ENCODE results near the gene SF1.
"Not testable (repeated sequence)": the region's sequence is repeated elsewhere in the genome, so short reads cannot be mapped to it uniquely, and the experiment has no call there.

SF1 gene, protein sequence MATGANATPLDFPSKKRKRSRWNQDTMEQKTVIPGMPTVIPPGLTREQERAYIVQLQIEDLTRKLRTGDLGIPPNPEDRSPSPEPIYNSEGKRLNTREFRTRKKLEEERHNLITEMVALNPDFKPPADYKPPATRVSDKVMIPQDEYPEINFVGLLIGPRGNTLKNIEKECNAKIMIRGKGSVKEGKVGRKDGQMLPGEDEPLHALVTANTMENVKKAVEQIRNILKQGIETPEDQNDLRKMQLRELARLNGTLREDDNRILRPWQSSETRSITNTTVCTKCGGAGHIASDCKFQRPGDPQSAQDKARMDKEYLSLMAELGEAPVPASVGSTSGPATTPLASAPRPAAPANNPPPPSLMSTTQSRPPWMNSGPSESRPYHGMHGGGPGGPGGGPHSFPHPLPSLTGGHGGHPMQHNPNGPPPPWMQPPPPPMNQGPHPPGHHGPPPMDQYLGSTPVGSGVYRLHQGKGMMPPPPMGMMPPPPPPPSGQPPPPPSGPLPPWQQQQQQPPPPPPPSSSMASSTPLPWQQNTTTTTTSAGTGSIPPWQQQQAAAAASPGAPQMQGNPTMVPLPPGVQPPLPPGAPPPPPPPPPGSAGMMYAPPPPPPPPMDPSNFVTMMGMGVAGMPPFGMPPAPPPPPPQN

DNA sequence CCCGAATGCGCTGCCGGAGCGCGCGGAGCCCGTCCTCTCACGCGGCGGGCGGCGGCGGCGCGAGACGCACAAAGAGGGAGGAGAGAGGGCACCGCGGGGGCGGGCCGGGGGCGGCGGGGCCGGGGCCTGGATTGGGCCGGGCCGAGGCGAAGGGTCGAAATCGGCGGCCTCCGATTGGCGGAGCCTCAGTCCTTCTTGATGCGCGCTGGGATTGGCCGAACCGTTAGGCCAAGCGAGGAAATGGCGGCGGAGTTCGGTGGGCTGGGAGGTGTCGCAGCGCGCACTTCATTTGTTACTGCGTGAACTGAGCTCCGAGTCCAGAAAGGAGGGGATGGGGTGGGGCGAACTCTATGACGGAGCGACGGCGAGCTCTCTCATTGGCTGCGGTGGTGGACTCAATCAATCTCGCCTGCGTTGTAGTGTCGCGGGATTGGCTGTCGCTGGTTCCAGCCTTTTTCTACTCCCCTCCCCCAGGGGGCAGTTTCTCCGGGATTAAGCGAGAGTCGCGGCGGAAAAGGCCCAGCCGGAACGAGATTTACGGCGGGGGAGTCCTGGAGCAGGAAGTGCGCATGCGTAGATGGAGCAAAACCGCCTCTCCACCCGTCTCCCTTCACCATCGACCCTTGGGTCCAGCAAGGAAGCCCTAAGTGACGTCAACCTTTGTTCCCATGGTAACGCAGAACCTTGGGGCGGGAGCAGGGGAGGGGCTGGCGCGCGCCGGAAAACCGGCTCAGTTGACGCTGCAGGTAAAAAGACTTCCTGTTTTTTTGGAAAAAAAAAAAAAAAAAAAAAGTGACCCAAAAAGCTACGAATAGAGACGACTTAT lies at the start of gene SF1:
Gene SF1 (minus strand): TSS at position 70 of the 826 bp plus-strand sequence. CDS start 150 bp downstream, outside the sequence.
- DNase-seq: peak; percentile 100

DNA sequence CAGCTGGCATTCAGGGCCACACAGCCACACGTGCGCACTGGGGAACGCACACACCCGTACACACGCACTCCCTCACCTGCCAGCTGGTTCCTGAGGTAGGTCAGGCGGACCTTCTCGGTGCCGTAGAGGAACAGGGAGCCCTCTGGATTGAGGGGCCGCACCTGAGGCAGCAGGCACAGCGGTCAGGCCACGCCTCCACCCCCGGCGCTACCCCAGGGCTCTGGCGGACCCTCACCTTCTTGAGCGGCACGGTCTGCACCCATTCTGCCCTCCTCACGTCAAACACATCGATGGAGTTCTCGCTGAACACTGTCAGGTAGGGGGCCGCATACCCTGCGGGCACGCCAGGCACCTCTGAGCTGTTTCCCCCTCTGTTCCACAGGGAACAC lies 49.1 kb upstream of the SF1 start:
- no peak for DNase-seq

DNA sequence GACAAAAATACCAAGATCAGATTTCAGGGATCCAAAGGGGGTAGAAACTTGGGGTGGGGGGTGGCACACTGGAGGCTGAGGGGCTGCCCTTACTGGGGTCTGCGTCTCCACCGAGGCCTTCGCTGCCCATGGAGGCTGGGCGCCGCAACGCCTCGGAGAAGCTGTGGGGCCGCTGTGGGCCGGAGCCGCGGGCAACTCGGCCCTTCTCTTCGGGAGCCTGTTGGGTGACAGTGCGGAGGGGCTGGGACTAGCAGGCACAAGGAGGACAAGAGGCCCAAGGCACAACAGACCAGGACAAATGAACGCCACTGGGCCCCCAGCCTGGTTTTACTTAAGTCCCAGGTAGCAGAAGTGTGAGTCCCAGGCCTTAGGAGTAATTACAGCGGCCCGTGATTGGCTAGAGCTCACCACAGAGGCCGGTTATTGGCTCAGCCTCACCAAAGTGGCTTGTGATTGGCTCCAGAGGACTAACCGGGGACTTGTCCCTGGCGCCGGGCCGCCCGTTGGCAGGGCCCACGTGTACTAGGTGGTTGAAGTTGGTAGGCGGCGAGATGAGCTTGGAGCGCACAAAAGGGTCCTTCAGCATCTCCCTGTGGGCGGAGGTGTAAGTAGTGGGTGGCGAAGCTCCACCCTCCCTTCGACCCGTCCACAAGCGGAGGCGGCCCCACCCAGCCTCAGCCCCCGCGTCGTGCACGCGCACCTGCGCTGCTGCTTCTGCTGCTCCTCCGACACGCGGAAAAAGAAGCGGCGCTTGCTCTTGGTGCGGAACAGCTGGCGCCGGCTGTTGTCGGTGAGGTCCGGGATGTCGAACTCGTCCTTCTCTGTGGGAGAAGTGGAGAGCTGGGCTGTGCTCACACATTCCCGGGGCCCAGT lies 48.5 kb upstream of the SF1 start:
- DNase-seq: no peak

DNA sequence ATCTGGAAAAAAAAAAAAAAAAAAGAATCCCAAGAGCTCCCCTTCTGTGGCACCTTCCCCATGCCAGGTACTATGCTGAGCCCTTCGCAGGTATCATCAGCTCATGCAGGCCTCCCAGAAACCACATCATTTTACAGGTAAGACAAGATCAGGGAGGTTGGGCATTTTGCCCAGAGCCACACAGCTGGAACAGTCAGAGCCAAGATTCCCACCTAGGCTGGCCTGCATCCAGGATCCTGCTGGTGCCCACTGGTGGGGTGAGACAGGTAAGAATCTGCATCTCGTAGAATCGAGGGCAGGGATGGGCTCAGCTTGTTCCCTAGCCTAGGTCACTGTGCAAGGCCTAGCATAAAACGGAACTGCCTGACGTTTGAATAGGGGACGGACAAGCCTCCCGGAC lies 47.7 kb upstream of the SF1 start:
- DNase-seq: no peak

DNA sequence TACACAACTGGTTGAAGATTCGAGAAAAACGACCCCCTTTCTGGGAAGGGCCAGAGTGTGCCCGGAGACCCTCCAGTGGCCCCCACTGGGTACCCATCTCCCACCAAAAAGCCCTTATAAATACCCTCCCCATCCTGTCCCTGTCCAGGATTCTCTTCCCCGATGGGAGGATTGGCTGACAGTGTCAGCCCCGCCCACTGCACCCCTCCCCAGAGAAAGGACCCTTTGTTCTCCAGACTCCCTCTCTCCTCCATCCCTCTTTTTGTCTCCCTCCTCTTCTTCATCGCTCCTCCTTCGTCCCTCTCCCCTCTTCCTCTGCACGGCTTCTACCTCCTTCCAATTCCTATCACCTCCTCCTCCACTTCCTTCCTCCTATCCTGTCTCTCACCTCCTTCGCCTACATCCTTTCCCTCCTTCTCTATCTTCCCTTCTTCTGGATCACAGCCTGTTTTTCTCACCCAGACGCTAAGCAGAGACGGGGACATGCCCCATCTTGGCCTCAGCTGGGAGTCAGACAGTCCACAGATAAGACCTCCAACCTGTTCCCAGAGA lies 45.3 kb upstream of the SF1 start:
- no peak for DNase-seq

DNA sequence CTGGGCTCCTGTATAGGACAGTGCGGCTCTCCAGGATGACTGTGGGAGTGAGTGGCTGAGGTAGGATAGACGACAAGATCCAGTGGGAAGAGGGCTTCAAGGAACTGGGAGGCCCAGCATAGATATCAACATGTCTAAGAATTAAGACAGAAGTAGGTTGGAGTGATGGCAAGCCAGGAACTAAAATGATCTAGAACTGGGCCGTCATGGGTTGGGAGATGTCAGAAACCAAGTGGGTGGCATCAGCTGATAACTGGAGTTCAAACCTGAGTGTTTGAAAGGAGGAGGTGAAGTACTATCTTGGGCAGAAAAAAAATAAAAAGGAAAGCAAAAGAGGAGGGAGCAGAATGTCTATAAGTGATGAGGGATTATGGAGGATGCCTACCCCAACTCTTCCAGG lies 39.1 kb upstream of the SF1 start:
- no peak for DNase-seq

DNA sequence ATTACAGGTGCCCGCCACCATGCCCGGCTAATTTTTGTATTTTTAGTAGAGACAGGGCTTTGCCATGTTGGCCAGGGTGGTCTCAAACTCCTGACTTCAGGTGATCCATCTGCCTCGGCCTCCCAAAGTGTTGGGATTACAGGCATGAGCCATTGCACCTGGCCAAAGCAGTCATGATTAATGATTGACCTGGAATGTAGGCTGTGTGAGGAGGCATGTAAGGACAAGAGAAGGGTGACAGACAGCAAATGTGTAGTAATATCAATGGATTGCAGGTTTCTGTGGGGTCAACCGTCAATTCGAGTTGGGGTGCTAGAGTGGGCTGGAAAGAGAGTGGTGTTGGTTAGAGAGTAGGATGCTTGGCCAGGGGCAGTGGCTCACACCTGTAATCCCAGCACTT lies 37.1 kb upstream of the SF1 start:
- DNase-seq: not testable (repeated sequence)

DNA sequence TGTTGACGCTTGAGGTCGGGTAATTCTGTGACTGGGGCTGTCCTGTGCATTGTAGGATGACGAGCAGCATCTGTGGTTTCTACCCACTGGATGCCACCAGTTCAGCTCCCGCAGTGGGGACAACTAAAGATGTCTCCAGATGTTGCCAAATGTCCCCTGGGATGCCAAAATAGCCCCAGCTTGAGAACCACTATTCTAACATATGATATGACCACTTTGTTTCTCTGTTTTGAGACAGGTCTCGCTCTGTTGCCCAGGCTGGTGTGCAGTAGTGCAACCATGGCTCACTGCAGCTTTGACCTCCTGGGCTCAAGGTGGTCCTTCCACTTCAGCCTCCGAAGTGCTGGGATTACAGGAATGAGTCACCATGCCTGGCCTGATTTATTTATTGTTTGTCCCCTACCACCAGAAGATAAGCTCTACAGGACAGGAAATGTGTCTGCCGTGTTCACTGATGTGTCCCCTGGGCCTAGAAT lies 36.4 kb upstream of the SF1 start:
- DNase-seq: no peak

DNA sequence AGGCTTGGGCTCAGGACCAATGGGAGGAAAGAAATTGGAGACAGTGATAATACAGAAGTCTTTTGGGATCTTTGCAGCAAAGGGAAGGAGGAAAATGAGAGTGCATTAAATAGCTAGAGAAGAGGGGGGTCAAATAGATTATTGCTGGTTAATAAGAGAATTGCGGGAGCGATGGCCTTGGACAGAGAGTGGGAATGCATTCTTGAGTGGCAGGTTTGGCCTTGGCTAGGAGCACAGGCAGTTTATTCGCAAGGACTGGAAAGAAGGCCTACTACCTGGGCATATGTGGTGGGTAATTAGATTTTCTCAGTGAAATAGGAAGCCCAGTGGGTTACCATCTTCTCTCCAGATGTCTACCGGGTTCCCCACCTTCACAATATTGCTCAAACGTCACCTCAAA lies 35.5 kb upstream of the SF1 start:
- DNase-seq: no peak

DNA sequence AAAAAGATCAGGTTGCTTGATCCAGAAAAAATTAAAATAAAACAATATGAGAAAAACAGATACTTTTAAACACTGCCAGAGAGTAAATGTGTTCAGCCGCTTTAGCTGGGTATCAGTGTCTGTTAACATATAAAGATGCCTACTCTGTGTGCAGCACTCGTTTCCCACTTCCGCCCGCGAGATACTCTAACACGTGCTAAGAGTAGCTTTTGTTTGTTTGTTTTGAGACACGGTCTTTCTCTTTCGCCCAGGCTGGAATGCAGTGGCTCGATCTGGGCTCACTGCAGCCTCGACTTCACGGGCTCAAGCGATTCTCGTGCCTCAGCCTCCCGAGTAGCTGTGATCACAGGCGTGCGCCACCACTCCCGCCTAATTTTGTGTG lies 32.5 kb upstream of the SF1 start:
- no peak for DNase-seq

DNA sequence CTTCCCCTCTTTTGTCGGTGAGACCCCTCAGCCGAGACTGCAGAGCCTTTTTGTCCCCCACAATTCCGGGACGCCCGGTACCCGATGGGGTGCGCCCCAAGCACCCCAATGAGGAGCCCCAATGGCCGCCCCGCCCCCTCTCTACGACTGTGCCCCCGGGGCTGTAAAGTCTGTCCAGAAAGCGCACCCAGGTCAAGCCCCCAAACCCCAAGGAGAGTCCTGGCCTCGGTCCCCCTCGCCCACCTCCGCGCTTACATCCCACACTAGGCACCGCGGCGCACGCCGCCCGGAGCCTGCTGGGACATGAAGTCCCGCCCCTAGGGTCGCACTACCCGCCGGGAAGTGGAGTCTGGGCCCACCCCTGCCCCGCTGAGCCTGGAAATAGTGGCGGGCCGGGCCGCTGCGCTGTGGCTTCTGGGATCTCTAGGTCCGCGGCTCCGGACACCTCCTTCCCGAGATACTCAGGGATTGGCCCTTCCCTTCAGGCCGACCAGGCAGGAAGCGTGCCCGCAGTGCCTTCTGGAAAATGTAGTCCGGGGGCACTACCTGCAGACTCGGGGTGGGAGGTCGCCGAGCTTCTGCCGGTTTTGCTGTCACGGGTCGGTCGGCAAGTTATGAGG lies 32.0 kb upstream of the SF1 start, which contains the start of gene MEN1:
Gene MEN1 (minus strand): TSS at position 281 of the 620 bp plus-strand sequence. CDS start 442 bp downstream, outside the sequence.
- peak; percentile 98 for DNase-seq

DNA sequence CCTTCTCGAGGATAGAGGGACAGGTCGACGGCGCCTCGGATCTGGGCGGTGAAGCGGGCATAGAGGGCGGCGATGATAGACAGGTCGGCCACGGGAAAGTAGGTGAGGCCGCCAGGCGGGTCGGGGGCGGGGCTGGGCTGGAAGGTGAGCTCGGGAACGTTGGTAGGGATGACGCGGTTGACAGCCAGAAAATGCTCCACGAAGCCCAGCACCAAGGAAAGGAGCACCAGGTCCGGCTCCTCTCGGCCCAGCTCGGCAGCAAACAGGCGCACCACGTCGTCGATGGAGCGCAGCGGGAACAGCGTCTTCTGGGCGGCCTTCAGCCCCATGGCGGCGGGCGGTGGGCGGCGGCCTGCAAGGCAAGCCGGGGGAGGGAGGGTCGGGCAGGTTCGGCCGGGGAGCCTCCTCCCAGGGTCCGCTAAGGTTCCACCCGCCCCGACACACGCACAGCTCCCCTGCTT lies 31.5 kb upstream of the SF1 start:
- DNase-seq: no peak

DNA sequence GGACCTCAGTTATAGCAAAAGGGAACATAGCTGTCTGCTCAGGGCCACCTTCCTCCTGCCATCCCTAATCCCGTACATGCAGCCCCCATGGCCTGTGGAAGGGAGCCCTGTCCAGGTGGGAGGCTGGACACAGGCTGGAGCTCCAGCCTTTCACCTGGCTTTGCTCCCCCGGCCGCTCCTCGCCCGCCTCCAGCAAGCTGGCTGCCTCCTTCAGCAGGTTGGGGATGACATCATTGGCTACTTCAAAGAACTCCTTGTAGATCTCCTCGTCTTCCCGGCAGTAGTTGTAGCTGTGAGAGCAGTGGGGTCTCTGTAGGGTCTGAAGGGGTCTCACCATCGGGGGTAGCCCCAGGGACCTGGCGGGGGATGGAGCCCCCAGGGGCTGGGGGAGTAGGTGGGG lies 27.1 kb upstream of the SF1 start:
- no peak for DNase-seq

DNA sequence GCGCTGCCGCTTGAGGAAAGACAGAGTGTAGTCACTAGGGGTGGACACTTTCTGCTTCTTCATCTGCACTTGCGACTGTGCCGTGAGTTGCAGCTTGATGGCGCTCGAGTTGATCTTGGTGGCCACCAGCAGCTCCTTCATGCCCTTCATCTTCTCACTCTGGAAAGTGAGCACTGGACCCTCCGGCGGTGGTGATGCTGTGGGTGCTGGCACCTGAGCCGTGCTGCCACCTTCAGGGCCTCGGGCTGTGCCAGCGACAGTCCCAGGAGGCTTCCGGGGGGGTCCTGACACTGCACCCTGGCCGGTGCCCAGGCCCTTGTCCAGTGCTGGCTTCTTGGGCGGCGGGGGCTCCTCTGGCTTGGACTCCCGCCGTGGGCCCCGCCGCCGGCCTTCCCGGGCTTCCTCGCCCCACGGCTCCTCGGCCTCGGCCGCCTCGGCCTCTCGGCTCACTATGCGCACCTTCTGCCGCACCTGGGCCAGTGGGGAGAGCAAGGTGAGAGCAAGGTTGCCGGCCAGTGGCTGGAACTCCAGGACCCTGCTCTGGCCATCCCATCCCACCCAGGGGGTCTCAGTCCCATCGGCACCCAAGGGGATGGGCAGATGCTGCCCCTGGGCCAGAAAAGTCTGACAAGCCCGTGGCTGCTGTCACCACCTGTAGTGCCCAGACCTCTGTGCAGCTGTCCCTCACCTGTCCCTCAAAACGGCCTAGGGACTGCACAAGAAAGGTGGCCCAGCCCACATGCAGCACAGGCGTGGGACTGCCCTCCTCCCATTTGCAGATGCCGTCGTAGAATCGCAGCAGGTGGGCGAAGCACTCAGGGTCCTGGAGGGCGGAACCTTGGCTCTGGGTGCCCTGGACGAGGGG lies 26.2 kb upstream of the SF1 start:
- DNase-seq: no peak

DNA sequence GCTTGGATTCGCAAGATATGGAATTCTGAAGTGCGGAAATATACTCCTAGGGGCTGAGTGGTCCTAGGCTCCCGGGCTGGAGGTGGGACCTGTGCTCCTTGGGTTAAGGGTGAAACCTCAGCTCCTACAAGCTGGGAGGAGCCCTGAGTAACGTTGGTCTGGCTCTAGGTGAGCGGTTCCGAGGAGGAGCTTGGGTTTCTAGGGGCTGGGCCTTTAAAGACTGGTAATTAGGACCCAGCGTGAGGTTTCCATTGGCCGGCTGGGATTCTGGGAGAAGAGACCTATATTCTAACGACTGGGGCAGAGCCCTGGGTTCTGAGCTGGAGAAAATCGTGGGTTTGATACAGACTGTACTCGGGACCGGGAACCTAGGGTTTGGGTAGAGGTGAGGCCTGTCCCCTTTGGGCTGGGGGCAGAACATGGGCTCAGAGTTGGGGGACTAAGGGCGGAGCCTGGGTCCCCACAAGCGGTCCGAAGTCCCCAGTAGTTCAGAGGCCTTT lies 25.6 kb upstream of the SF1 start:
- DNase-seq: peak; percentile 32

DNA sequence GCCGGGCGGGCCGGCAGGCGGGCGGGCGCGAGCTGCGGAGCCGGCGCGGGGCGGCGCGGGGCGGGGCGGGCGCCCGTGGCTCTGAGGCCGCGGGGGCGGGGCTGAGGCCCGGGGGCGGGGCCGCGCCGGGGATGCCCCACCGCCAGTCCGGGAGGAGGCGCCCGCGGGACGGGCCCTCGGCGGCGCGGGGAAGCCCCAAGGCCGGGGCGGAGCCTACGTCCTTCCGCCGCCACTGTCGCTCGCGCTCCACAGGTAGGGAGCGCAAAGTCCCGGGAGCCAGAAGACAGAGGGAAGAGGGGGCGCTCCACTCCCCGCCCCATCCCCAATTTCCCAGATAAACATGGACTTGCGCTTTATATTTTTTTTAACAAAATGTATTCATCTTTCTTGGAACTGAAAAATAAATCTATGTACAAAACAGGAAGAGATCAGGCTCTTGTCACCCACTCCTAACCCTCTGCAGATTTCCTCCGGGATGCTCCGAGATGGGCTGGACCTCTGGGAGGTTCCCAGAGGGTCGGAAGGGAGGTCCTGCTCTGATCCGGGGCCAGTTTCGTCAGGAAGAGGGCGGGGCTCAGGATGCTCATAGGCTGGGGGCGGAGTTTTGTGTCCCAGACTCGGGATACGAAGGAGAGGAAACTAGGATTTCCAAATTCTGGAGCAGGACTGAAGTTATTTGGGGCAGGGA lies 25.0 kb upstream of the SF1 start, which contains the start of gene MAP4K2:
Gene MAP4K2 (minus strand): TSS at position 57 of the 688 bp plus-strand sequence. CDS start 65 bp downstream, outside the sequence.
- peak; percentile 84 for DNase-seq

DNA sequence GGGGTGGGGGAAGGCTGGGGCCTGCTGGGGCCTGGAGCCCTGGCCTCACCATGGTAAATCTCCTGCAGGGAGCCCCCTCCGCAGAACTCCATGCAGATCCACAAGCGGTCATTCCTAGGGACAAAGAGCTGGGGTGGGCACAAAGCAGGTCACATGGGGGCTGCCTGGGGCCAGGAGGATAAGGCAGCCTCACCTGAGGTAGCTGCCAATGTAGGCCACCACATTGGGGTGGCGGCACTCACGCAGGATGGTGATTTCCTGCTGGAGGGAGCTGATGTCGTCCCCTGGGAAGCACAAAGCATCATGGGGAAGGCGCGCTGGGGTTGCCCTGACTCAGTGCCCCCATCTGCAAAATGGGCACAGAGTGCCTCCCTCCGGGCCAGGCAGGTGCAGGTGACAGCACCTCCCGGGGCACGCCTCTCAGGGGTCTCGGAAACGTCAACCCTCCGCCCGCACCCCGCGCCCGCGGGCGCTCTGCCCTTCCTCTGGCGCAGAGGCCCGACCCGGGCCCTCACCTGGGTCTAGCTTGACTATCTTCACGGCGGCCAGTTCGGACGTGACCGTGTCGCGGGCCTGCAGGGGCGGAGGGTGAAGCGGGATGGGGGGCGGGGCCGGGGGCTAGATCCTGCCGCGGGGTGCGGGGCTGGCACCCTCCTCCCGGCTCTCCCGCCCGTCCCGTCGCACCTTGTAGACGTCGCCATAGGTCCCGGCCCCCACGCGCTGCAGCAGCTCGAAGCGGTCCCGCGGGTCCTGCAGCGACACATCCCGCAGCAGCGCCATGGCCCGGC lies 24.2 kb upstream of the SF1 start:
- DNase-seq: no peak

DNA sequence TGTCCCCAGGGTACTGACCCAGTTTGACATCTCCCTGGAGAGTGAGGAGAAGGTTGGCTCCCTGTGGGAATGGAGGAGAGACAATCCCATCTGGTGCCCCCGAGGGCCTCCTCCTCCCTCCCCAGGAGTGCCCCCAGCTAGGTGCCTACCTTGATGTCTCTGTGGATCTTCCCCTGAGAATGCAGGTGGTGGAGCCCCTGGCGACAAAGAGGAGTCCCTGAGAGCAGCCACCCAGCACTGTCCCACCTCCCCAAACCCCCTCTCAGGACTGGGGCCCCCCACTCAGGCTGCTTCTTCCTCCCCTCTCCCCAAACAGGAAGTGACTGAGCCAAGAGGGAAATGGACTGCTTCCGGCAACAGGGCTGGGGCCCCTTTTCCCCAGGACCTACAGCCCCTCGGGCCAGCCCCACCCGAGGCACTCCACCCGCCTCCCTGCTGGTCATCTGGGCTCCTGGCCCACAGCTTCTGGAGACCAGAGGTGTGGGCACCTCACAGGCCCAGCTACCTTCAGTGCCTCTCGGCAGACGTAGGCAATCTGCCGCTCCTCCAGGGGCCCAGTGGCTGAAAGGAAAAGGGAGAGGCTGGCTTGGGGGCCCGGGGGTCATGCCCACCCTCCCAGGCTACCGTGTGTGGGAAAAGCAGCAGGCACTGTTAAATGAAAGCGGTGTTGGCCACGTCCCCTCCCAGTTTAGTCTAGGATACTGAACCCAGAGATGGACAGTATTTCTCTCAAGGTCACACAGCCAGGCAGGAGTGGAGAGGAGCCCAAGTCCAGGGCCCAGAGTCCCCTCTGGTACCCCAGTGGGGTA lies 23.4 kb upstream of the SF1 start:
- no peak for DNase-seq

All from NCI-H774 (cell line).